Measurements from ENCODE around the gene XPO6.

Gene XPO6

GRCh38 chr16:28081391-28081968, 130.3 kb downstream of the XPO6 start:
- Histone ChIP-seq H3K27me3 (ENCODE audit: control insufficient read depth in 1 of 2, insufficient read depth in 2 of 2, low read length in 2 of 2) (no peaks in the 10 kb centered on the region), H3K4me1 (ENCODE audit: control insufficient read depth, insufficient read depth, low read length) (no peaks in the 10 kb centered on the region), H3K9me3 (ENCODE audit: control insufficient read depth in 2 of 2, low read length in 2 of 2) (no peaks in the 10 kb centered on the region), H3K27ac (ENCODE audit: low read length) (no peak overlapping the region), H3K4me3 (ENCODE audit: low read length in 2 of 2) (no peak overlapping the region), H3K36me3 (ENCODE audit: control insufficient read depth in 2 of 2, insufficient read depth in 2 of 2, low read length in 2 of 2) (no peaks in the 10 kb centered on the region), H3K9ac (ENCODE audit: low read length in 2 of 2) (no peak overlapping the region)

GRCh38 chr16:28078261-28078660, 133.5 kb downstream of the XPO6 start:
- Histone ChIP-seq H3K4me3 (ENCODE audit: low read length in 2 of 2) (no peak overlapping the region), H3K36me3 (ENCODE audit: control insufficient read depth in 2 of 2, insufficient read depth in 2 of 2, low read length in 2 of 2) (no peaks in the 10 kb centered on the region), H3K4me1 (ENCODE audit: control insufficient read depth, insufficient read depth, low read length) (no peaks in the 10 kb centered on the region), H3K9me3 (ENCODE audit: control insufficient read depth in 2 of 2, low read length in 2 of 2) (no peaks in the 10 kb centered on the region), H3K27me3 (ENCODE audit: control insufficient read depth in 1 of 2, insufficient read depth in 2 of 2, low read length in 2 of 2) (no peaks in the 10 kb centered on the region), H3K9ac (ENCODE audit: low read length in 2 of 2) (no peak overlapping the region), H3K27ac (ENCODE audit: low read length) (no peak overlapping the region)

GRCh38 chr16:28073836-28074235, 137.9 kb downstream of the XPO6 start:
- H3K27ac ChIP-seq (ENCODE audit: low read length), result no peak overlapping the region
- H3K9ac ChIP-seq (ENCODE audit: low read length in 2 of 2), result no peak overlapping the region
- H3K9me3 ChIP-seq (ENCODE audit: control insufficient read depth in 2 of 2, low read length in 2 of 2), result no peaks in the 10 kb centered on the region
- H3K36me3 ChIP-seq (ENCODE audit: control insufficient read depth in 2 of 2, insufficient read depth in 2 of 2, low read length in 2 of 2), result no peaks in the 10 kb centered on the region
- H3K4me1 ChIP-seq (ENCODE audit: control insufficient read depth, insufficient read depth, low read length), result peaks cover 3% of the 10 kb centered on the region
- no peak overlapping the region for H3K4me3 ChIP-seq (ENCODE audit: low read length in 2 of 2)
- no peaks in the 10 kb centered on the region for H3K27me3 ChIP-seq (ENCODE audit: control insufficient read depth in 1 of 2, insufficient read depth in 2 of 2, low read length in 2 of 2)

DNA sequence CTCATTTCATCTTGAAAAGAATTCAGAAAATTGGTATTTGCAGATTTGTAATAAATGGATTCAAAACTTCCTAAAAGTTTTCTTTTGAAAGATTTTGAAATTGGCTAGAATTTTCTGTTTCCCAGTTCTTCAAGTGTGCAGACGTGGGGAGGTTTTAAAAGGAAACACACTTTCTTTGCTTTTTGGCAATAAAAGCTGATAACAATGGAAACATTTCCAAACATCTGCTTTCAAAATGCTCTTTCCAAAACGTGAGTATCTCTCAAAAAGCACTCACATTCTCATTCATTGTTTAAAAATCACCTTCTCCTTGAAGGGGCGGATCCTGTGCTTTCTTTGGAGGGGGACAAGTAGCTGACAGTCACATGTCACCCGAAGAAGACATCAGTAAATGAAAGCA, 139.7 kb downstream of the XPO6 start:
- Histone ChIP-seq H3K4me3 (ENCODE audit: low read length in 2 of 2) (no peak overlapping the region), H3K9me3 (ENCODE audit: control insufficient read depth in 2 of 2, low read length in 2 of 2) (no peaks in the 10 kb centered on the region), H3K9ac (ENCODE audit: low read length in 2 of 2) (no peak overlapping the region), H3K27me3 (ENCODE audit: control insufficient read depth in 1 of 2, insufficient read depth in 2 of 2, low read length in 2 of 2) (peaks cover 0 to 3% of the 10 kb centered on the region in 2 donors), H3K4me1 (ENCODE audit: control insufficient read depth, insufficient read depth, low read length) (peaks cover 3% of the 10 kb centered on the region), H3K36me3 (ENCODE audit: control insufficient read depth in 2 of 2, insufficient read depth in 2 of 2, low read length in 2 of 2) (no peaks in the 10 kb centered on the region), H3K27ac (ENCODE audit: low read length) (no peak overlapping the region)

GRCh38 chr16:28069971-28070794, 141.6 kb downstream of the XPO6 start:
- Histone ChIP-seq H3K27ac (ENCODE audit: low read length) (no peak overlapping the region), H3K9me3 (ENCODE audit: control insufficient read depth in 2 of 2, low read length in 2 of 2) (no peaks in the 10 kb centered on the region), H3K27me3 (ENCODE audit: control insufficient read depth in 1 of 2, insufficient read depth in 2 of 2, low read length in 2 of 2) (peaks cover under 1 to 3% of the 10 kb centered on the region in 2 donors), H3K9ac (ENCODE audit: low read length in 2 of 2) (no peak overlapping the region), H3K4me1 (ENCODE audit: control insufficient read depth, insufficient read depth, low read length) (peaks cover 3% of the 10 kb centered on the region), H3K4me3 (ENCODE audit: low read length in 2 of 2) (no peak overlapping the region), H3K36me3 (ENCODE audit: control insufficient read depth in 2 of 2, insufficient read depth in 2 of 2, low read length in 2 of 2) (no peaks in the 10 kb centered on the region)

DNA sequence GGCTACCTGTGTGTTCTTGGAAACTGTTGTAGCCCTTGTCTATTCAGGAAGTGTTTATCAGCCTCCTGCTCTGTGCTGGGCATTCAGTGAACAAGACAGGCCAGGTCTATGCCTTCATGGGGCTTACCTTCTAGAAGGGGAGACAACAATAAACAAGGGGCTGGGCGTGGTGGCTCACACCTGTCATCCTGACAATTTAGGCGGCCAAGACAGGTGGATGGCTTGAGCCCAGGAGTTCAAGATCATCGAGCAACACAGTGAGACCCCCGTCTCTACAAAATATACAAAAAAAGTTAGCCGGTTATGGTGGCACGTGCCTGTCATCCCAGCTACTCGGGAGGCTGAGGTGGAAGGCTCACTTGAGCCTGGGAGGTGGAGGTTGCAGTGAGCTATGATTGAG, 142.8 kb downstream of the XPO6 start:
- Histone ChIP-seq H3K4me3 (ENCODE audit: low read length in 2 of 2) (no peak overlapping the region), H3K9me3 (ENCODE audit: control insufficient read depth in 2 of 2, low read length in 2 of 2) (no peaks in the 10 kb centered on the region), H3K27ac (ENCODE audit: low read length) (no peak overlapping the region), H3K9ac (ENCODE audit: low read length in 2 of 2) (no peak overlapping the region), H3K27me3 (ENCODE audit: control insufficient read depth in 1 of 2, insufficient read depth in 2 of 2, low read length in 2 of 2) (peaks cover 9 to 10% of the 10 kb centered on the region in 2 donors), H3K4me1 (ENCODE audit: control insufficient read depth, insufficient read depth, low read length) (peaks cover 3% of the 10 kb centered on the region), H3K36me3 (ENCODE audit: control insufficient read depth in 2 of 2, insufficient read depth in 2 of 2, low read length in 2 of 2) (no peaks in the 10 kb centered on the region)

GRCh38 chr16:28067604-28068379, 144.0 kb downstream of the XPO6 start:
- Histone ChIP-seq H3K36me3 (ENCODE audit: control insufficient read depth in 2 of 2, insufficient read depth in 2 of 2, low read length in 2 of 2) (no peaks in the 10 kb centered on the region), H3K9ac (ENCODE audit: low read length in 2 of 2) (no peak overlapping the region), H3K4me1 (ENCODE audit: control insufficient read depth, insufficient read depth, low read length) (peaks cover 5% of the 10 kb centered on the region), H3K4me3 (ENCODE audit: low read length in 2 of 2) (no peak overlapping the region), H3K9me3 (ENCODE audit: control insufficient read depth in 2 of 2, low read length in 2 of 2) (no peaks in the 10 kb centered on the region), H3K27me3 (ENCODE audit: control insufficient read depth in 1 of 2, insufficient read depth in 2 of 2, low read length in 2 of 2) (peaks cover 10 to 13% of the 10 kb centered on the region in 2 donors), H3K27ac (ENCODE audit: low read length) (no peak overlapping the region)

DNA sequence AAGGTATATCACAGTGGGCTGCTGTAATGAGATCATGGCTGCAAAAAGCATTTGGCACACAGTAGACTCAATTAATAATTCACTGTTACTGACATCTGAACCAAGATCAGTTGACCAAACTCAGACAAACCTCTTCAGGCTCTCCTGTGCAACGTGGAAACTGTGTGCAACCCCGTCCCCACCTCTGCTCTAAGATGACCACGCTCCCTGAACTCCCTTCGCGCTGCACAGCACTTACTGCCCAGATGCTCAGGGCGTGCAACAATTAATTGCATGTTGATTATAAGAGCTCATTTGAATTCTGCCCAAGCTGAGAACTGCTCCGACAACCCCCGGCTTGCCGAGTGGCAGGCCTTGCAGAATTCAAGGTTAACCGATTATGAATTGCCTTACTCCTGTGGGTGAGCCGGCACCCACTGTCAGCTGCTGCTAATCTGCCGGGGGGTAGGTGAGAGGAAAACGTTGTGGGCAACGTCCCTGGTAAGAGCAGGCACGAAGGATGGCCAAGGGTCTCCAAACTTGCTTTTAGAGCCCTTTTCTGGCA, 147.0 kb downstream of the XPO6 start:
- Histone ChIP-seq H3K4me1 (ENCODE audit: control insufficient read depth, insufficient read depth, low read length) (peaks cover 2% of the 10 kb centered on the region), H3K9me3 (ENCODE audit: control insufficient read depth in 2 of 2, low read length in 2 of 2) (no peaks in the 10 kb centered on the region), H3K27me3 (ENCODE audit: control insufficient read depth in 1 of 2, insufficient read depth in 2 of 2, low read length in 2 of 2) (peaks cover 28 to 38% of the 10 kb centered on the region in 2 donors), H3K4me3 (ENCODE audit: low read length in 2 of 2) (no peak overlapping the region), H3K36me3 (ENCODE audit: control insufficient read depth in 2 of 2, insufficient read depth in 2 of 2, low read length in 2 of 2) (no peaks in the 10 kb centered on the region), H3K27ac (ENCODE audit: low read length) (no peak overlapping the region), H3K9ac (ENCODE audit: low read length in 2 of 2) (no peak overlapping the region)

- H3K9me3 ChIP-seq (ENCODE audit: control insufficient read depth in 2 of 2, low read length in 2 of 2), result no peaks in the 10 kb centered on the region
- peaks cover 2% of the 10 kb centered on the region for H3K4me1 ChIP-seq (ENCODE audit: control insufficient read depth, insufficient read depth, low read length)
- no peak overlapping the region for H3K9ac ChIP-seq (ENCODE audit: low read length in 2 of 2)
- H3K36me3 ChIP-seq (ENCODE audit: control insufficient read depth in 2 of 2, insufficient read depth in 2 of 2, low read length in 2 of 2), result no peaks in the 10 kb centered on the region
- H3K27ac ChIP-seq (ENCODE audit: low read length), result no peak overlapping the region
- H3K27me3 ChIP-seq (ENCODE audit: control insufficient read depth in 1 of 2, insufficient read depth in 2 of 2, low read length in 2 of 2), result peaks cover 33 to 41% of the 10 kb centered on the region in 2 donors
- H3K4me3 ChIP-seq (ENCODE audit: low read length in 2 of 2), result no peak overlapping the region
Measured at GRCh38 chr16:28064150-28064549, 147.6 kb downstream of the XPO6 start.

DNA sequence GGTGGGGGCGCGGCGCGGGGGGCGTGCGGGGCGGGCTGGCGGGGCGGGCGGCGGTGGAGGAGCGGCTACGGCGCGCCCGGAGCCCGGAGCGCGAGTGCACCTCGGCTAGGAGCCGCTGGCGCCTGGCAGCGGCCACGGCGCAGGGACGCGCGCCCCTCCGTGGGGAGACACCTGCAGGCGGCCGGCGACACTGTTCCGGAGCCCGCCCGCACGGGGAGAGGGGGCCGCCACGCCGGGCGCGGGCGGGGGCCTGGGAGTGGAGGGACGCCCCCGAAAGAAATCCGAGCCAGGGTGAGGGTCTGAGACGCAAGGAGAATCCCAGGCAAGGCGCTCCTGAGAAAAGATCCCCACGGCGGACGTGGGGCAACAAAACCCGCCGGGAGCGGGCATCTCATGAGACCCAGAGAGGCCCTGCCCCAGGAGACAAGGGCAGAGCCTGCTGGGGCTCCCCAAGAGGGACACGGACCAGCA, 148.1 kb downstream of the XPO6 start, which contains the start of gene GSG1L:
Gene GSG1L, minus strand, starts transcription at position 124 of the 471 bp plus-strand sequence. CDS start 290 bp downstream, outside the sequence.
- Histone ChIP-seq H3K27me3 (ENCODE audit: control insufficient read depth in 1 of 2, insufficient read depth in 2 of 2, low read length in 2 of 2) (peaks cover 36 to 45% of the 10 kb centered on the region in 2 donors), H3K4me1 (ENCODE audit: control insufficient read depth, insufficient read depth, low read length) (peaks cover 2% of the 10 kb centered on the region), H3K4me3 (ENCODE audit: low read length in 2 of 2) (no peak within 1 kb of the TSS), H3K36me3 (ENCODE audit: control insufficient read depth in 2 of 2, insufficient read depth in 2 of 2, low read length in 2 of 2) (no peaks in the 10 kb centered on the region), H3K9me3 (ENCODE audit: control insufficient read depth in 2 of 2, low read length in 2 of 2) (no peaks in the 10 kb centered on the region), H3K9ac (ENCODE audit: low read length in 2 of 2) (no peak within 1 kb of the TSS), H3K27ac (ENCODE audit: low read length) (no peak within 1 kb of the TSS)

Measured in stomach smooth muscle (tissue), 2 donors.